ENCODE data around the gene GPR183.

- TF ChIP-seq CTCF (IDR thresholded peaks at IDR 0.05) (no peak), POLR2A (IDR thresholded peaks at IDR 0.05) (no peak)
These were observed 30.5 kb downstream of the GPR183 start for GRCh38 chr13:99276706-99277105.

All from transverse colon (tissue), 3 donors.